ENCODE measurements around the gene KAT7. TPM values are rescaled to one million over a fixed set of nuclear protein-coding genes. Genes with fewer than 3 reads are reported as not detected.
A peak's percentile ranks its signal among the peaks of the same experiment; 100 is the strongest.

The KAT7 gene
- total RNA-seq, 1 donor from 2014 or later, result 72.0 TPM

DNA sequence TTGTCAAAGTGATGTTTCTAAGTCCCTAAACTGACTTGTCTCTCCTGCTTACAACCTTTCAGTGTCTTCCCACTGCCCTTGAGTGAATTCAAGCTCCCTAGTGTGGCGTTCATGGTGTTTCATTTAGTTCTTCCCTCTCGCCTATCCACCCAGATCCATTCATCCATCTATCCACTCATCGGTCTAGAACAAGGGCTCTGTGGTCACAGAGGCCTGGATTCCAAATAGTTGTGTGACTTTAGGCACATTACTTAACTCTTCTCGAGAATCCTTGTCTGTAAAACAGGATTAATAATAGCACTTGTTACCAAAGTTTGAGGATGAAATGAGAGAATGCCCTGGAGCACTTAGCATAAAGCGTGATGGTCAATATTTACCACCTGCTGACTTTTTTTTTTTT lies 60.3 kb downstream of the KAT7 start:
- peaks cover 1% of the 10 kb centered on the region for H3K36me3 Mint-ChIP-seq (ENCODE audit: insufficient read depth)
- peaks cover 4% of the 10 kb centered on the region for H3K4me1 Mint-ChIP-seq (ENCODE audit: low read depth)
- TF ChIP-seq, protein P1, sequence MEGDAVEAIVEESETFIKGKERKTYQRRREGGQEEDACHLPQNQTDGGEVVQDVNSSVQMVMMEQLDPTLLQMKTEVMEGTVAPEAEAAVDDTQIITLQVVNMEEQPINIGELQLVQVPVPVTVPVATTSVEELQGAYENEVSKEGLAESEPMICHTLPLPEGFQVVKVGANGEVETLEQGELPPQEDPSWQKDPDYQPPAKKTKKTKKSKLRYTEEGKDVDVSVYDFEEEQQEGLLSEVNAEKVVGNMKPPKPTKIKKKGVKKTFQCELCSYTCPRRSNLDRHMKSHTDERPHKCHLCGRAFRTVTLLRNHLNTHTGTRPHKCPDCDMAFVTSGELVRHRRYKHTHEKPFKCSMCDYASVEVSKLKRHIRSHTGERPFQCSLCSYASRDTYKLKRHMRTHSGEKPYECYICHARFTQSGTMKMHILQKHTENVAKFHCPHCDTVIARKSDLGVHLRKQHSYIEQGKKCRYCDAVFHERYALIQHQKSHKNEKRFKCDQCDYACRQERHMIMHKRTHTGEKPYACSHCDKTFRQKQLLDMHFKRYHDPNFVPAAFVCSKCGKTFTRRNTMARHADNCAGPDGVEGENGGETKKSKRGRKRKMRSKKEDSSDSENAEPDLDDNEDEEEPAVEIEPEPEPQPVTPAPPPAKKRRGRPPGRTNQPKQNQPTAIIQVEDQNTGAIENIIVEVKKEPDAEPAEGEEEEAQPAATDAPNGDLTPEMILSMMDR (IDR thresholded peaks at IDR 0.05; ENCODE audit: unreplicated experiment), result no peak
- no peaks in the 10 kb centered on the region for H3K9me3 Mint-ChIP-seq (ENCODE audit: low read depth)
- no peak for DNase-seq (ENCODE audit: low spot score, unreplicated experiment)
- no peak overlapping the region for H3K4me3 Mint-ChIP-seq (ENCODE audit: low read depth)
- H3K27me3 Mint-ChIP-seq, result peaks cover 52% of the 10 kb centered on the region
- H3K27ac Mint-ChIP-seq, result no peak overlapping the region

DNA sequence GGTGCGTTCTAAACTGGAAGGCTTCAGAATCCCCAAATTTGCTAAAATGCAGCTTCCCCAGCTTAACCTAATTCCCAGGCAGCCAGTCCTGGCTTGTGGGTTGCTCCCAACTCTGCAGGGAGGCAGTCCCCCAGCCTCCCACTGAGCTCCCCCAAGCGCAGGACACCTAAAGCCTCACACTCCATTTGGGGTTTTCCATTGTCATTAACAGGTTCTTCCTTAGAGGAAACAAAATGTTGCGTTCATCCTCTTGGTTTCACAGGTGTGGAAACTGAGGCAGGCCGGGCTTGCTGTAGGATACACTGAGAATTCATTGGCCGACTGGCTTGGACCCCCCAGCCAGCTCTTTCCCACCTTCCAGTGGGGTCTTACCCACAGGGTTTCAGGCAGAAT lies 61.7 kb downstream of the KAT7 start:
- Mint-ChIP-seq H3K36me3 (ENCODE audit: insufficient read depth) (peaks cover under 1% of the 10 kb centered on the region), H3K4me3 (ENCODE audit: low read depth) (no peak overlapping the region), H3K27me3 (peaks cover 62% of the 10 kb centered on the region), H3K9me3 (ENCODE audit: low read depth) (no peaks in the 10 kb centered on the region), H3K4me1 (ENCODE audit: low read depth) (peaks cover 4% of the 10 kb centered on the region), H3K27ac (no peak overlapping the region)
- TF ChIP-seq, protein P1 (IDR thresholded peaks at IDR 0.05; ENCODE audit: unreplicated experiment), result no peak
- no peak for DNase-seq (ENCODE audit: low spot score, unreplicated experiment)

DNA sequence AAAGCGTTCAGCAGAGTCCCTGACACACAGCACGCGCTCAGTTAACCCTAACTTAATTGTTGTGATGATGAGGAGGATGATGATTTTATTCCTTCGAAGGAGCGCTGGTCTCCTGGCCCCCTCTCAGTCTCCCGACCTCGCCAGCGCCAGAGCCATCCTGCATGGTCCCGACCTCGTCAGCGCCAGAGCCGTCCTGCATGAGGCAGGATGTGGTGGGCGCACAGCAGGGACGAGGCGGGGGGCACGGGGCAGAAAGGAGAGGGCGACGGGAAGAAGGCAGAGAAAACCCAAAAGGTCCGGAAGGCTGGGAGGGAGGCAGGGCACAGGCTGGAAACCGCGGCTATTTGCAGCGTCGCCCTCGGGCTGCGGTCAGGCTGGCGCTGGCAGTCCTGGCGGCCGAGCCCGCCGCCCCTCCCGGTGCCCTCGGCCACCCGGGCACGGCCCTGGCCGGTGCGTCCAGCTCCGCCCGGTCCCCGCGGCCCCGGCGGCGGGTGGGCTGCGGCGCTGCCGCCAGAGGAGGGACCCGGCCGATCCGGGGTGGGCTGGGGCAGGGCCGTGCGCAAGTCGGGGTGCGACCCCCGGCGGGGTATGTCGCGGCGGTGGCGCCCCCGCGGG lies 62.4 kb downstream of the KAT7 start:
- Mint-ChIP-seq H3K9me3 (ENCODE audit: low read depth) (no peaks in the 10 kb centered on the region), H3K4me1 (ENCODE audit: low read depth) (peaks cover 4% of the 10 kb centered on the region), H3K36me3 (ENCODE audit: insufficient read depth) (no peaks in the 10 kb centered on the region), H3K27me3 (peaks cover 62% of the 10 kb centered on the region), H3K27ac (no peak overlapping the region), H3K4me3 (ENCODE audit: low read depth) (peak overlapping the region; percentile 67)
- TF ChIP-seq, protein P1 (IDR thresholded peaks at IDR 0.05; ENCODE audit: unreplicated experiment), result no peak
- DNase-seq (ENCODE audit: low spot score, unreplicated experiment), result no peak

DNA sequence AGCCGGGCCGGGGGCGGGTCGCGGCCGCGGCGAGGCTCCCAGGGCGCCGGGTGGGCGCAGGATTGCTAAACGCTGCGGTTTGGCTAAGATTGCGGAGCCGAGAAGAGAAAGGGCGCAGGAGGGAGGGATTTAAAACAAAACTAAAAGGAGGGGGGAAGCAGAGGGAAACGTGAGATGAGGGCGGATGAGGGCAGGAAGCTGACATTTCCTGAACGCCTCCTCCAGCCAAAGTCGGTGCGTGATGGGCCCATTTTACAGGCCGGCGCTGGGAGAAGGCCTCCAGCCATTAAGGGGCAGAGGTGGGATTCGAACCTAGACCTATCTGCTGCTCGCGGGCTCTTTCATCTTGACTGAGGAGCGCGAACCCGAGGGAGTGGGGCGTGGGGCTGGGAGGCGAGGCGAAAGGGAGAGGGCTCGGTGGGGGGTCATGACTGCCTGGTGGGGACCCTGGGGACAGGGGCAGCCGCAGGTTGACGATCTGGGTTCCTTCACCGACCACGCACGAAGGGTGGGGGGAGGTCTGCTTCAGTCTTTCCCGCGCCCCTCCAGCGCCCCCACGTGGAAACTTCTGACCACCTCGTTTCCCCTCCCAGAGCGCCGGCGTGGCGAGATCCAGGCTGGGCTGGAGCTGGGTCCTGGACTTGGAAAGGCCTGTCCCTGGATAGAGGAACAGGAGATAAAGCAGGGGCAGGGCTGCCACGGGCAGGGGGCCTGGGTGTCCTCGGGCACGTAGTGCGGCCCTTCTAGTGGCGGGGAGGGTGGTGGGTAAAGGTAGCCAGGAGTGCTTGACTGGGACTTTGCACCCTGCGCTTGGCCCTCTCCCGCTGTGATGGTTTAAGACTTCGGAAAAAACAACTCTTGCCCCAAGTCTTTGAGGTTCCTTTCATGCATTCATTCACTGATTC lies 63.2 kb downstream of the KAT7 start:
- Mint-ChIP-seq H3K4me3 (ENCODE audit: low read depth) (peak overlapping the region; percentile 63), H3K27me3 (peaks cover 62% of the 10 kb centered on the region), H3K9me3 (ENCODE audit: low read depth) (no peaks in the 10 kb centered on the region), H3K4me1 (ENCODE audit: low read depth) (peaks cover 4% of the 10 kb centered on the region), H3K36me3 (ENCODE audit: insufficient read depth) (no peaks in the 10 kb centered on the region), H3K27ac (no peak overlapping the region)
- TF ChIP-seq, protein P1 (IDR thresholded peaks at IDR 0.05; ENCODE audit: unreplicated experiment), result peak; percentile 76
- peak; percentile 68 for DNase-seq (ENCODE audit: low spot score, unreplicated experiment)

DNA sequence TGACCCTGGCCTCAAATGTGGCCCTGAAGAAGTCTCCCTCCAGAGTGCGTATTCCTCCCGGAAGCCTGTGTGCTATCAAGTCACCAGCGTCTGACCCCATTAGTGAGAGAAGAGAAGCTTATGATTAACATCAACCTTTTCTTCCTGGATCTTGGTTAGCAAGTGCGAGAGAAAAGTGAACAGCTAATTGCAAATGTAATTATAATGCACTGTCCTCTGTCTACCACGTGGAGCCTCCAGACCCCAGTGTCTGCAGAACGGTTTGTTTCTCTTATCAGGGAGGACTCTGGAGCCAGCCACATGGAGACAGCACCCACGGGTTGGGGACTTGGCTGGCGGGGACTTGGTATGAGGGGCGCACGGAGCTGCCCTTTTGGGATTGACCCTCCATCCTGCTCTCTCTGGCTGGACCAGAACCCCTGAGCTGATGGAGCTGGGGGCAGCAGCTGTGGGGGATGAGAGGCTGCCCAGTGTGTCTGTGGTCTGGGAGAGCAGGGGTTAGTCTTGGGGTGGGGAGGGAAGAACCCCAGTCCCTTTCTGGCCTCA lies 65.1 kb downstream of the KAT7 start:
- Mint-ChIP-seq H3K9me3 (ENCODE audit: low read depth) (no peaks in the 10 kb centered on the region), H3K36me3 (ENCODE audit: insufficient read depth) (no peaks in the 10 kb centered on the region), H3K4me1 (ENCODE audit: low read depth) (peaks cover 4% of the 10 kb centered on the region), H3K27me3 (peaks cover 58% of the 10 kb centered on the region), H3K27ac (no peak overlapping the region), H3K4me3 (ENCODE audit: low read depth) (no peak overlapping the region)
- TF ChIP-seq, protein P1 (IDR thresholded peaks at IDR 0.05; ENCODE audit: unreplicated experiment), result no peak
- DNase-seq (ENCODE audit: low spot score, unreplicated experiment), result no peak
